Thymus (tissue), 11 donors: ENCODE measurements around the gene OTOGL. TPM values are rescaled to one million over a fixed set of nuclear protein-coding genes. Genes with fewer than 3 reads are reported as not detected.
"Not testable (repeated sequence)": the region's sequence is repeated elsewhere in the genome, so short reads cannot be mapped to it uniquely, and the experiment has no call there.

Experiments used
- DNase-seq, 9 donors: peaks; one replicate each; pipeline ENCODE4 v3.0.0-alpha.2; 2013; ENCODE audit warnings: low spot score in 9 of 9, low read depth in 6 of 9, missing footprints in 1 of 9
- H3K27ac ChIP-seq, 2 donors: one replicate each; pipeline ENCODE4 v1.5.1; 2013; ENCODE audit warnings: control low read depth in 1 of 2, low read depth in 1 of 2, low read length in 1 of 2, mild to moderate bottlenecking in 1 of 2, moderate library complexity in 1 of 2
- H3K27me3 ChIP-seq, 2 donors: one replicate each; pipeline ENCODE4 v1.5.1; 2013; ENCODE audit warnings: low read length in 1 of 2; ENCODE audit not compliant: control insufficient read depth in 2 of 2, insufficient read depth in 1 of 2
- H3K36me3 ChIP-seq, 2 donors: one replicate each; pipeline ENCODE4 v1.5.1; 2013; ENCODE audit warnings: low read length in 1 of 2, mild to moderate bottlenecking in 1 of 2, moderate library complexity in 1 of 2; ENCODE audit not compliant: control insufficient read depth in 2 of 2, insufficient read depth in 2 of 2
- H3K4me1 ChIP-seq, 2 donors: one replicate each; pipeline ENCODE4 v1.5.1; 2013; ENCODE audit warnings: low read length in 2 of 2; ENCODE audit not compliant: control insufficient read depth in 2 of 2, insufficient read depth in 2 of 2
- H3K4me3 ChIP-seq, 2 donors: one replicate each; pipeline ENCODE4 v1.5.1; 2013; ENCODE audit warnings: low read length in 2 of 2, control low read depth in 1 of 2, mild to moderate bottlenecking in 1 of 2
- H3K9me3 ChIP-seq, 2 donors: one replicate each; pipeline ENCODE4 v1.5.1; 2013; ENCODE audit warnings: low read length in 1 of 2, mild to moderate bottlenecking in 1 of 2; ENCODE audit not compliant: control insufficient read depth in 2 of 2, insufficient read depth in 1 of 2
- WGBS: extraction: QIAGEN DNeasy Blood & Tissue Kit; methylation state at CpG from one replicate; pipeline ENCODE4 v1.1.7; 2013; 5-methylcytosine and 5-hydroxymethylcytosine counted together
- polyA plus RNA-seq: library from polyadenylated mRNA; stranded (reverse); fragments of 200-250 nt; gene quantifications from one replicate; pipeline ENCODE4 v1.2.3, GENCODE V29; 2013
- total RNA-seq: library from RNA; stranded (reverse); fragments of 120-200 nt; gene quantifications from one replicate; pipeline ENCODE4 v1.2.4, GENCODE V29; 2013
- donor health status: healthy.

Gene OTOGL
- total and polyA plus RNA-seq, 2 donors: 0.42 to 0.73 TPM

- WGBS: 97% methylated on average over 1 of the region's 1 CpG
These were observed 101.1 kb downstream of the OTOGL start for GRCh38 chr12:80200414-80200813.

GRCh38 chr12:80201908-80202307 is 102.6 kb downstream of the OTOGL start:
- no peaks in the 10 kb centered on the region for H3K36me3 ChIP-seq
- WGBS: 98% methylated on average over 2 of the region's 2 CpGs
- peaks cover 0 to 3% of the 10 kb centered on the region in 2 donors for H3K4me1 ChIP-seq
- H3K27ac ChIP-seq: no peak overlapping the region
- no peak overlapping the region for H3K4me3 ChIP-seq
- no peaks in the 10 kb centered on the region for H3K9me3 ChIP-seq
- H3K27me3 ChIP-seq: no peaks in the 10 kb centered on the region
- no peak for DNase-seq

More at GRCh38 chr12:80200414-80200813, 101.1 kb downstream of the OTOGL start:
- H3K36me3 ChIP-seq: no peaks in the 10 kb centered on the region
- no peak overlapping the region for H3K4me3 ChIP-seq
- DNase-seq: no peak
- no peaks in the 10 kb centered on the region for H3K27me3 ChIP-seq
- no peak overlapping the region for H3K27ac ChIP-seq
- no peaks in the 10 kb centered on the region for H3K9me3 ChIP-seq
- no peaks in the 10 kb centered on the region for H3K4me1 ChIP-seq

- no peak overlapping the region for H3K4me3 ChIP-seq
- 3% methylated on average over 1 of the region's 1 CpG for WGBS
- H3K4me1 ChIP-seq: peaks cover 0 to 3% of the 10 kb centered on the region in 2 donors
- no peak overlapping the region for H3K27ac ChIP-seq
- no peaks in the 10 kb centered on the region for H3K36me3 ChIP-seq
- DNase-seq: no peak
- H3K9me3 ChIP-seq: no peaks in the 10 kb centered on the region
- no peaks in the 10 kb centered on the region for H3K27me3 ChIP-seq
These were observed 106.6 kb downstream of the OTOGL start for GRCh38 chr12:80205960-80206359.

- Histone ChIP-seq H3K9me3 (no peaks in the 10 kb centered on the region), H3K27ac (no peak overlapping the region), H3K27me3 (no peaks in the 10 kb centered on the region), H3K36me3 (no peaks in the 10 kb centered on the region), H3K4me1 (peaks cover 0 to 3% of the 10 kb centered on the region in 2 donors), H3K4me3 (no peak overlapping the region)
- 86% methylated on average over 1 of the region's 1 CpG for WGBS
- DNase-seq: no peak
These were observed 108.7 kb downstream of the OTOGL start for GRCh38 chr12:80208071-80208470.

GRCh38 chr12:80211671-80212070 is 112.3 kb downstream of the OTOGL start:
- DNase-seq: no peak
- Histone ChIP-seq H3K27me3 (no peaks in the 10 kb centered on the region), H3K27ac (no peak overlapping the region), H3K4me3 (no peak overlapping the region), H3K36me3 (no peaks in the 10 kb centered on the region), H3K4me1 (no peaks in the 10 kb centered on the region), H3K9me3 (no peaks in the 10 kb centered on the region)
- WGBS: 97% methylated on average over 2 of the region's 2 CpGs

- no peaks in the 10 kb centered on the region for H3K36me3 ChIP-seq
- no peaks in the 10 kb centered on the region for H3K4me1 ChIP-seq
- no peak overlapping the region for H3K27ac ChIP-seq
- H3K27me3 ChIP-seq: no peaks in the 10 kb centered on the region
- 91% methylated on average over 4 of the region's 4 CpGs for WGBS
- H3K4me3 ChIP-seq: no peak overlapping the region
- DNase-seq: no peak
- H3K9me3 ChIP-seq: no peaks in the 10 kb centered on the region
These were observed 113.8 kb downstream of the OTOGL start for GRCh38 chr12:80212938-80213645.

GRCh38 chr12:80213871-80214270 is 114.5 kb downstream of the OTOGL start:
- no peaks in the 10 kb centered on the region for H3K36me3 ChIP-seq
- H3K9me3 ChIP-seq: no peaks in the 10 kb centered on the region
- H3K27me3 ChIP-seq: no peaks in the 10 kb centered on the region
- no peaks in the 10 kb centered on the region for H3K4me1 ChIP-seq
- WGBS: 73% methylated on average over 3 of the region's 3 CpGs
- H3K27ac ChIP-seq: no peak overlapping the region
- H3K4me3 ChIP-seq: no peak overlapping the region
- DNase-seq: no peak

- DNase-seq: no peak
- Histone ChIP-seq H3K4me3 (no peak overlapping the region), H3K27ac (no peak overlapping the region), H3K9me3 (no peaks in the 10 kb centered on the region), H3K4me1 (no peaks in the 10 kb centered on the region), H3K27me3 (no peaks in the 10 kb centered on the region), H3K36me3 (no peaks in the 10 kb centered on the region)
- 81% methylated on average over 5 of the region's 5 CpGs for WGBS
These were observed 117.7 kb downstream of the OTOGL start for GRCh38 chr12:80217011-80217535.

GRCh38 chr12:80218925-80219324 is 119.6 kb downstream of the OTOGL start:
- H3K9me3 ChIP-seq, H3K27ac ChIP-seq, H3K4me3 ChIP-seq, DNase-seq, H3K27me3 ChIP-seq, H3K36me3 ChIP-seq, H3K4me1 ChIP-seq: not testable (repeated sequence)
- 96% methylated on average over 5 of the region's 5 CpGs for WGBS
